ENCODE measurements around the gene AFP.

DNA sequence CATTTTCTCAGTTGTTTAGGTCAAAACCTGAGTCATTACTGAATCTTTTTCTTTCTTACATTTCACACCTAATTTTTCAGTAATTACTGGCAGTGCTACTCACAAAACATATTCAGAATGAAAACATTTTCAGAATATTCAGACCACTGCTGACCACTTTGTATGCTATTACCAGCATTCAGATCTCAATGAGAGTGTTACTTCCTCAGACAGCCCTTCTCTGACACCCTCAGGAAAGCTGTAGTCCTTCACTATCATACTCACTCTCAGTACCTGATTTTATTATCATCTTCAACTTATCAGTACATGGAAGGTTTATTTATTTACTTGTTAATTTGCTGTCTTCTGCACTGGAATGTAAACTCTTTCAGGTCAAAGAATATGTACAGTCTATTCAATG lies 44.2 kb upstream of the AFP start:
- TF ChIP-seq POLR2AphosphoS5 (IDR thresholded peaks at IDR 0.05; ENCODE audit: low read depth, low read length) = no peak
- no peak for TF ChIP-seq SIN3A (IDR thresholded peaks at IDR 0.05; ENCODE audit: borderline replicate concordance, insufficient read depth, low read length)
- TF ChIP-seq, protein P1, sequence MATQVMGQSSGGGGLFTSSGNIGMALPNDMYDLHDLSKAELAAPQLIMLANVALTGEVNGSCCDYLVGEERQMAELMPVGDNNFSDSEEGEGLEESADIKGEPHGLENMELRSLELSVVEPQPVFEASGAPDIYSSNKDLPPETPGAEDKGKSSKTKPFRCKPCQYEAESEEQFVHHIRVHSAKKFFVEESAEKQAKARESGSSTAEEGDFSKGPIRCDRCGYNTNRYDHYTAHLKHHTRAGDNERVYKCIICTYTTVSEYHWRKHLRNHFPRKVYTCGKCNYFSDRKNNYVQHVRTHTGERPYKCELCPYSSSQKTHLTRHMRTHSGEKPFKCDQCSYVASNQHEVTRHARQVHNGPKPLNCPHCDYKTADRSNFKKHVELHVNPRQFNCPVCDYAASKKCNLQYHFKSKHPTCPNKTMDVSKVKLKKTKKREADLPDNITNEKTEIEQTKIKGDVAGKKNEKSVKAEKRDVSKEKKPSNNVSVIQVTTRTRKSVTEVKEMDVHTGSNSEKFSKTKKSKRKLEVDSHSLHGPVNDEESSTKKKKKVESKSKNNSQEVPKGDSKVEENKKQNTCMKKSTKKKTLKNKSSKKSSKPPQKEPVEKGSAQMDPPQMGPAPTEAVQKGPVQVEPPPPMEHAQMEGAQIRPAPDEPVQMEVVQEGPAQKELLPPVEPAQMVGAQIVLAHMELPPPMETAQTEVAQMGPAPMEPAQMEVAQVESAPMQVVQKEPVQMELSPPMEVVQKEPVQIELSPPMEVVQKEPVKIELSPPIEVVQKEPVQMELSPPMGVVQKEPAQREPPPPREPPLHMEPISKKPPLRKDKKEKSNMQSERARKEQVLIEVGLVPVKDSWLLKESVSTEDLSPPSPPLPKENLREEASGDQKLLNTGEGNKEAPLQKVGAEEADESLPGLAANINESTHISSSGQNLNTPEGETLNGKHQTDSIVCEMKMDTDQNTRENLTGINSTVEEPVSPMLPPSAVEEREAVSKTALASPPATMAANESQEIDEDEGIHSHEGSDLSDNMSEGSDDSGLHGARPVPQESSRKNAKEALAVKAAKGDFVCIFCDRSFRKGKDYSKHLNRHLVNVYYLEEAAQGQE (IDR thresholded peaks at IDR 0.05; ENCODE audit: insufficient read depth in 1 of 2, low read depth in 2 of 2, low read length in 2 of 2) = no peak
- no peak for TF ChIP-seq TAF1 (IDR thresholded peaks at IDR 0.05; ENCODE audit: borderline replicate concordance, insufficient read depth, low read length)
- TF ChIP-seq FOXP2 (optimal IDR thresholded peaks at IDR 0.05; ENCODE audit: borderline replicate concordance, extremely low read depth, extremely low read length, insufficient read depth) = no peak
